GM18508 (cell line): Measurements from ENCODE around the gene LPP.
"Not testable (repeated sequence)": the region's sequence is repeated elsewhere in the genome, so short reads cannot be mapped to it uniquely, and the experiment has no call there.

Experiments
- ATAC-seq: cut with Tn5 transposase; IDR thresholded peaks from one replicate; pipeline ENCODE4 v1.9.1; 2021; ENCODE audit warnings: moderate number of reproducible peaks; ENCODE audit not compliant: insufficient read depth, unreplicated experiment

Gene LPP

DNA sequence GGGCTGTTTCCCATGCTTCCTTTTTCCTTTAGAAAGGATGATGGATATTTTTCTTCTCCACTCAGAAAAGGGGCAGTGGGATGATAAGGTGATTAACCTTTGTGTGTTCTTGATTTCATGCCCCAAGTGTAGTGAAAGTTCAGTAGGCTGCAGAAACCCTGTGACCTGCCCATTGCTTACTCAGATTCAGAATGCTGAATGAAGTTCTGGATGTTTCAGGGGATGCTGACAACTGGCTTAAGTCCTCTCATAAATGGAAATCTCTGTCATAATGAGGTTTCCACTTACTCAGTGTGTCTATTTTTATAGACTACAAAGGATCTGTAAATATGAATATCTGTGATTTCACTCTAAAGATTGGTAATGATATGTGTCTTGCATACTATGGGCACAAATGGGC is 546.5 kb downstream of the LPP start:
- no peak for ATAC-seq

DNA sequence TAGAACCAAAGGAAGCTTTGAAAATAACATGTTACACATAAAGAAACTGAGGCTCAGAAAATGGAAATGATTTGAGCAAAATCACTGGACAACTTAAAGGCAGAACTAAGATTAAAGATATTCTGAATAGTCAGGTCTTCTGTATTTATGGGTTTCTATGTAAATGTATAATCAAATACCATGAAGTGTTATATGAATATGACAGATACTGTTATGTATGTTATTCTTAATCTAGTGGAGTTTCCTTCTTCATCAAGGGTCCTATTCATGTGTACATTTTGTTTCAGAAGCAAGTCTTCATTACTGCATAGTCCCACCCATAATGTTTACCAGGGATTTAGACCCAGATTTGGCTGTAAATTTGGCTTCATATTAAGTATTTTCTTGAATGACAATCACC is 547.0 kb downstream of the LPP start:
- no peak for ATAC-seq

DNA sequence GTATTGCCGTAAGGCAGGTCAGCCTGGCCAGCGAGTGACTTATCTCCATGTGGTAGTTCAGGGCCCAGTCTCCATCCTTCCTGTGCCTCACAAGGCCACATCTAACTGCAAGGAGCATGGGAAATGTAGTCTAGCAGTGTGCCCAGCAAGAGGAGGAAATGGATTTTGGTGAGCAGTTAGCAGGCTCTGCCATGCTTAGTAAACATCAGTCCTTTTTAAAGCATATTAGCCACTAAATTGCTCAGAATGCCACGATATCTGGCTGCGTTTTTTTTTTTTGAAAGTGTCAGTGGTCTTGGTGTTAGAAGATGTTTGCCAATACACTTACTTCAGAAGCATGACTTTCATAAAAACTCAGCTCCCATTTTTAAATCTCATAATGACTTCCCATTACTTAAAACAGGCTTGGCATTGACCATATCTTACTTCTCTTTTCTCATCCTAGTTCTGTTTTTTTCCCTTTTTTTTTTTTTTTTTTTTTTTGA is 547.6 kb downstream of the LPP start:
- ATAC-seq: no peak

DNA sequence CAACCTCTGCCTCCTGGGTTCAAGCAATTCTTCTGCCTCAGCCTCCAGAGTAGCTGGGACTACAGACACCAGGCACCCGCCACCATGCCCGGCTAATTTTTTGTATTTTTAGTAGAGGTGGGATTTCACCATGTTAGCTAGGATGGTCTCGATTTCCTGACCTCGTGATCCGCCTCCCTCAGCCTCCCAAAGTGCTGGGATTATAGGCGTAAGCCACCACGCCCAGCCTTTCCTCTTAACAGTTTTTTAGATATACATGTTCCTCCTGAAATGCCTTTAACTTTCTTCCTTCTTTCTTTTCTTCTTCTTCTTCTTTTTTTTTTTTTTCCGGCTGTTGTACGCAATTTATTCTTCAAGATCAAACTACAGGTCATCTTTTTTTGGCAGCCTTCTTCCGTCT is 548.1 kb downstream of the LPP start:
- ATAC-seq: not testable (repeated sequence)

DNA sequence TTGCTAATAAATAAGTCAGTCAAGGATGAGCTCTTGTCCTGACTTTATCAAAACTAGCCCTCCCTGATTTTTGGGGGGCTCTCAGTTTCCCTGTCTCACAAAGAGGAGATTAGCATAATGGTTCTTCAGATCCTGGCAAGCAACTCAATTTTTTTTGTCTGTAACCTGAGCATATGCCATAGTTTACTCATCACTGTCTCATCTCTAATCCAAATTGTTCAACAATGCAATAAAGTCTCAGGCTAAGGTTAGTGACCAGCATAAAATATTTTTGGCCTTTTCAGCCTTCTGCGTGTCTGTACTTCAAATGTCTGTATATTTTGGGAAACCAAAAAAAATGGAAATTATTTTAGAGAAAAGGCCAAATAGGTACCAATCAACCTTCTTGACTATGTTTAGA is 552.2 kb downstream of the LPP start:
- ATAC-seq: no peak

DNA sequence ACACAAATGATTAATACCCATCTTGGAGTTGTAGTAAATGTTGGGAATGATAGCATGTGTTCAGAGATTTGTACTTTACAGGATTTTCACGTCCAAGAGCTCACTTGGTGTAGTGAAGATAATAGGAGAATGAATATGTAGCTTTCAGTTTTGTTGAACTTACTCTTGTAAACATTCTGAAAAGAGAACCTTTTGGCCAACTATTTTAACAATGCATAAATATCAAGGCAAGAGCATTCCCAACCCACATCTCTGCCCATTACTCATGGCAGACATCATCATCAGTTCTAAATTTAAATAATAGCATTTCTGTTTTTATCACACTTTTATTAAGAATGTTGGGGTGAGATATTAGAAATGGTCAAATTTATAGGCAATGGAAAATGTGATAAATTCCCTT is 552.6 kb downstream of the LPP start:
- no peak for ATAC-seq

DNA sequence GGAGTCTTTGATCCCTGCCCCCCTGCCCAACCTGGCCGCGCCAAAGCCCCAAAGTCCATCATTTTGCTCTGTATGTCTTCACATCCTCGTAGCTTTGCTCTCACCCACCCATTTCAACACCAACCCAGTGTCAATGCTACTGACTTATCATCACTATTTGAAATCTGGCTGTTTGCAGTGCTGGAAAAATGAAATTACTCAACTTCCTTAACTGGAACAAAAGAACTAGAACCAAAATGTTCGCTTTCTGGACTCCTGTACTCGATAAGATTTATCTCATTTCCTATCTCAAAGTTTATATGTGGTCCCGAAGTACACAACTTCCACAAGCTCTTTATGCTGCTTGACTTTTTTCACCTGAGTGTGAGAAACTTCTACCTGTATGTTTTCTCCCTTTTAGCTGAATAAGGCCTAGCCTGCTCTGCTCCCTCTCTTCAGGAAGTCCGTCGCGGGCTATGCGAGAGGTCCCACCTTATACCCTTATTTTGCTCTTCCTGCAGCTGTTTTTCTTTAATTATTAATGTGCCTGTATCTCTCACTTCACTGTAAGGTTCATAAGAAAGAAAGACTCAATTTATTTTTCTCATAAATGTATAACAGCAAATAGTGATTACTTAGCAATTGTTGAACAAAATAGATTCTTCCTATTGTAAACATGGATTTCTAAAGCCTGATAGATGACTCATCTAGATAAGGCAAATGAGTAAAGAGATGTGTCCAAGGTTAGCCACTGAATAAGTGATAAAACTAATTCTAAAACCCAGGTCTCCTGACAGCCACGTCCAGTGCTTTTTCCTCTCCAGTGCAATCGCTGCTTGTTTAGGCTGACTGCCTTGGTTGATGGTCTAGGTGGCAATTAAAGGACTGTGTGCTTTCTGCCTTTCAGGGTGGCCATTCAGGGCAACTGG is 553.7 kb downstream of the LPP start:
- no peak for ATAC-seq

DNA sequence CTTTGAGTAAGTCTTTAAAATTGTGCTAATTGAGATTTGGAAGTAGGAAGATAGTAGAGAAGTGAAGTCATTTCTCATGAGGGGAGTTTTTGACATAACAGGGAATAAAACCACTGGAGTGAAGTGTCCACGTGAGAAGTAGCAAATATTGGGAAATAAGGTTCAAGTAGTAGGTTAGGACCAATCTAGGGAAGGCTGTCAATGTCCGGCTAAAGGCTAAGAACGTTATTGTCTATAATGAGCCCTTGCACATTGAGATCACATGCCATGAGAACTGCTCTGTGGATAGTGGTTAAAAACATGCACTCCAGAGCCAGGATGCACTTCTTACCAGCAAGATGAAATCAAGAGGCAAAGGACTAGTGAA is 557.9 kb downstream of the LPP start:
- no peak for ATAC-seq

DNA sequence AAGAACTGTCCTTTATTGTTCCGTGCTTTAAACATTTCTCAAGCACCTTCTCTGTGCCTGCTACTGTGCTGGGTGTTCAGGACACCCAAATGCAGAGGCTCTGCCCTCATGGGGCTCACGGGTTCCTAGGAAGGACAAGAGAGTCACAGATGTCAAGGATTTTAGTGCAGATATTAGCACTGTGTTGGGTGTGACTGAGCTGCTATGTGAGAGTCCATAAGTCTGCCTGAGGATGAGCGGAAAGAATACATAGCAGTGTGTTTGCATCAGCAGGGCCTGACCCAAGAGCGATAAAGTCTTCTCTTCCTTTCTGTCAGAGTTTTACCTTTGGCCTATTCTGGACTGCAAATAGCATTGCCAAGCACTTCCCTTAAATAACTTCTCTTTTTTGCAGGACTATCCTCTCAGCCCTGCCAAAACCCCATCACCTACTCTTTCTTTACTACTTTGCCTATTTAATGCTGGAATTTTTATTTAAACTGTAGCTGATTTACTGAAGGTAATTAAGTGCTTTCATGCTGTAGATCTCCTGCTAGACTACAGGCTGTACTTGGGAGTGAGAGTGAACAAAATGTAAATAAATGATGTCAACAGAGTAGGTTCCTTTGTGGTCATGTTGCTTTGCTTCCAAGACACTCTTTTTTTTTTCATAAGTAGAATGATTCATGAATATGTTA is 558.4 kb downstream of the LPP start:
- ATAC-seq: no peak

DNA sequence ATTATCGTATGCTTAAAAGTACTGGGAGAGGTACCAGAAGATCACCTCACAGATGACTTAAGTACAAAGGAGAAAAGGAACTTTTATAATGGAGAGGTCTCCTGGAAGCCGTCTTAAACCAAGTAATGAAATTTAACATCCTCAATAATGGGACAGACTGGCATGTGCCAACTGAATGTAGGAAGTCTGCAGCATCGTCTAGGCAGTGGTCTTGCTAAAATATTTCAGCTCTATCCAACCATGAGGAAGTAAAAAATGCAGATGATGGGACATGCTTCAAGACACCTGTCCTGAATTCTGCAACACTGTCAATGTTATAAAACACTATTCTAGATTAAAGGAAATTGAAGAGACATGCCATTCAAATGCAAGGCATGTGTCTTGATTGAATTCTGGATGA is 559.0 kb downstream of the LPP start:
- ATAC-seq: no peak

DNA sequence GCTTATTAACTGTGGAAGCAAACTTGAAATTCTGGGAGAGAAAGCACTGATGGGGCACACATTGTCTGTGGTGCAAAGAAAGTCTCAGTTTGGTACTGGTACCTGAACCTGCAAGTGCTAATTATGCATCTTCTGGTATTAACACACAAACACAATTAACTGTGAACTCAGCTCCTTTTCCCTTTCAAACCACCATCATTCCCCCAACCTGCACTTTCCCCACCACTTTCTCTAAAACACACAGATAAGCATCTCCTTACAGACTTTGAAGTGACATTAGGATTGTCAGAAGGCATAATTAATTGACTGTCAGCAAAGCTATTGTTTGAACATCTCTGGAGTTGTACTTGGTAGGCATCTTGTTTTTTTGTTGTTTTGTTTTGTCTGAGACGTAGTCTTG is 565.6 kb downstream of the LPP start:
- no peak for ATAC-seq

DNA sequence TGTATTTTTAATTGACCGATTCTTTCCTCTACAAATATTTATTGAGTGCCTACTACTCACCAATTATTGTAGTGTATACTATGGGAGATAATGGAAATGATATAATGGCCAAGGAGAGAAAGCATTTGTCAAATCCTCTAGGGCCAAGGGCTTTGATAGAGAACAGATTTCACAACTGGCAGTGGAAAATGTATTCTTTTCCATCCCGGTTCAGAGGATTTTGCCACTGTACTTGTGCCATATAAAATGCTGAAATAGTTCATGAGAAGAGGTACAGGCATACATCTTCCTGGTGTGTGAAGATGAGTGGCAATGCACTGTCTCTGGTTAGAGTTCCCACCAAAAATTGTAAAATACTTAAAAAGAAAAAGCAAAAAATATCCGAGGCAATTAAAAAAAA is 566.3 kb downstream of the LPP start:
- ATAC-seq: no peak

DNA sequence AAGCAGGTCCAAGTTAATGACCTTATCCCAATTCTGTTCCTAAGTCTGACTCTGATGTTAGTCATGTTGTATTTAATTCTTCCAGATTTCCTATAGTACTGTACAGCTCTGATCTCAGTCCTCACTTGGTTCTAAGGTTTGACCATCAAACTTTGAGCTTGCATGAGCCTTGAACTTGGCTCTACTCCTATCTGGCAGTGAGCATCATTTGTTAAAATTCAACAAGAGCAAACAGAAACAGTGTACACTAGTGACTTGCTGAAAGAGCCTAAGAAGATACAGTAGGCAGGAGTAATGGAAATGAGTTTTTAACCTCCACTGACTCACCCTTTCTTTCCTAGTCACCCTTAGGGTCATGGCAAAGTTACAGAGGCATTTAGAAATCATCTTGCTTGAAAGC is 566.7 kb downstream of the LPP start:
- no peak for ATAC-seq

DNA sequence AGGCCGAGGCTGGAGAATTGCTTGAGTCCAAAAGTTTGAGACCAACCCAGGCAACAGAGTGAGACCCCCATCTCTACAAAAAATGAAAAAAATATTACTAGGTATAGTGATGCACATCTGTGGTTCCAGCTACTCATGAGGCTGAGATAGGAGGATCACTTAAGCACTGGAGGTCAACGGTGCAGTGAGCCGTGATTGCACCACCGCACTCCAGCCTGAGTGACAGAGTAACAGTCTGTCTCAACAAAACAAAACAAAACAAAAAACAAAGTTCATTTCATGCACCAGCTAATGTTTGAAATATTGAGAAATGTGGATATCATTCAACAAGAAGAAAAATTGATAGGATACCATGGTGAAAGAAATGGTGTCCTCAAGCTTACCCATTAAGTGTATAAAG is 567.4 kb downstream of the LPP start:
- ATAC-seq: no peak

DNA sequence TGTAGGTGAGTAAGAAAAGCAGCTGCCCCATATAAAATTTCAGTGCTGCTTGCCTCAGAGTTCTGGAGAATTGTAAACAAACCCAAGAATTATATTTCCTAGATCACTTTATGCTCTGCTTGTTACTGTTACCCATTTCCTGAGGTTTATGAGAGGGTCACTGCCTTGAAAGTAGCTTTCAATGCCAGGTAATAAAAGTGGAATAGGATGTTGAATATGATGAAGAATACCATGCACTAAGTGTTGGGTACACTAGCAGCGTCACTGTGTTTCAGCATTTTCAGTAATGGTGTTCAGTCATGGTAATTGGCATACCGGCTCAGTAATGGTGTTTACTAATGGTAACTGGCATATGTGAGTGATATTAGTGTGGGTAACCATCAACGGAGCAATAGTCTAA is 568.0 kb downstream of the LPP start:
- ATAC-seq: no peak

DNA sequence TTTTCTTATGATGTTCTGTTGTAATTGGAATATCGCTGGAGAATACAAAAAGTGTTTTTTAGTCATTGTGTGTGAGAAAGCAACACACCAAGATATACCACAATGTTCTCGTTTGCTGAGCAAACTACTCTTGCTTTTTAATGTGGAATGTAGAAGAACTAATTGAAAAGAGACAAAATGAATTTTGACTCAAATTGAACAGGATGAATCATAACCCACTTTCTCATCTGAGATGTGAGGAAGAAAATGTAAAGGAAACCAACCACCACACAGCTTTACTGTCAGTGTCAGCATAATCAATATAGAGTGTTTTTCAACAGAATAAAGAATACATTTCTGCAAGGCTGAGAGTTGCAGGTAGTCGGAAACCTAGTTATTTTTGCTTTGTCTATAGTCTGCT is 569.0 kb downstream of the LPP start:
- ATAC-seq: no peak

DNA sequence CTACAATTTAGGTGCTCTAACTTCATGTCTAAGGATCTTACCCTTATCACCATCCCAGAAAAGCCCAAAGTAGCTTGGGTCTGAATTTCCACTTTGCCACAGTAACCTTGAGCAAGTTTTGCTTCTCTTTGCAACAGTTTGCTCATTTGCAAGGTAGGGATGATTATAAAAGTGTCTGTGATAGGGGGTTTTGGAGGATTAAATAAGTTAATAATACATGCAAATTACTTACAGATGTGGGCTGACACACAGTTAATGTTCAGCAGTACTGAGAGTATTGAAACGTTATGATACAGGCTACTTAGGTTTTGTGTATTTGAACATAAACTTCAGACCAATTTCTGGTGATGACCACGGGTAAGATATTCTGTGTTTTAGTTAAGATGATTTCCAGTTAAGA is 573.1 kb downstream of the LPP start:
- ATAC-seq: no peak

DNA sequence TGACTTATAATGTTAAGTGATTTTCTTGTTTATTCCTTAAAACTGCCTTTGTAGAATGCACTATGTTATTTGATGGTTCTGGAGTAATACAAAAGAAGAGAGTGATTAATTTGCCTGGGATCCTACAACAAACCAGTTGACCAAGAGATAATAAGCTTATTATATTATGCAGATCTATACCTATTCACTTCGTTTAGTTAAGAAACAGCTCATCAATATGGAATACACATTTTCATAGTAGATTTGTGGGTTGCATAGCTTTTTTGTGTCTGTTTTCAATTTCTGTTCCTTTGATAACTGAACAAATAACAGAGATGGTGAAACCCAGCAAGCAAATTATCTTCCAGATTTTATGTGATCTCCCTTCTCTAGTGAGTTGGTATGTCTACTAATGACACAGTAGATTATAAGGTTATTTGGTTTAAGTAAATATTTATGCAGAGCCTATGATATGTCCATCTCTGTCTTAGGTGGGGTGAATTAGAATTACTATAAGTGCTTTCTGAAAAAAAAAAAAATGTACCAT is 574.5 kb downstream of the LPP start:
- ATAC-seq: no peak

DNA sequence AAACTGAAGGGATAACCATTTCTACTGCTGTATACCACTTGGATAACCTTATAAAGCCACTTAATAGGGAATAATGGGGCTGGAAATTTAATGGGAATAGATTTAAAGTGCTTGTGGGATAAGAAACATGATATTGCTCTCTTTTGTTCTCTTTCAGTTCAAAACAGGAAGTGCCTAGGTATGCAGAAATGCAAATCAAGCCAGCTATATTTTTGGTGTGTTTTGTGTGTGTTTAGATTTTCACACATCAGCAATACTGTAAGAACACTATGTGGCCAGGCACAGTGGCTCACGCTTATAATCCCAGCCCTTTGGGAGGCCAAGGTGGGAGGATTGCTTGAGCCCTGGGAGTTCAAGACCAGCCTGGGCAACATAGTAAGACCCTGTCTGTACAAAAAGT is 575.5 kb downstream of the LPP start:
- no peak for ATAC-seq

DNA sequence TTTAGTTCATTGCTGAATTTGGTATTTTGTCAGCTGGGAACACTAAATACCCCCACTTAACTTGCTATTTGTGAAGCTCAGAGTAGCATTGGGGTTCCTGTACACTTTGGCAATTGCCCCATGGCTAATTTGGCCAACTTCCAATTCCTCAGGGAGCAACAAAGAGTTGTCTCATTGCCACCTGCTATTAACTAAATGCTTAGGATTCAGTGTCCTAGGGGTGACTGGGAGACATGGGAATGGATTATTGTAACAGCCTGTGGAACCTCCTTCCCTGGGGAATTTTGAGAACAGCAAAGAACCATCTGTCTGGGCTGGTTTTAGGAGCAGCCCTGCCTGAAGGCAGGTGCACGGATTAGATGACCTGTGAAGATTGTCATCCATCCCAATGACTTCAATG is 580.4 kb downstream of the LPP start:
- no peak for ATAC-seq

DNA sequence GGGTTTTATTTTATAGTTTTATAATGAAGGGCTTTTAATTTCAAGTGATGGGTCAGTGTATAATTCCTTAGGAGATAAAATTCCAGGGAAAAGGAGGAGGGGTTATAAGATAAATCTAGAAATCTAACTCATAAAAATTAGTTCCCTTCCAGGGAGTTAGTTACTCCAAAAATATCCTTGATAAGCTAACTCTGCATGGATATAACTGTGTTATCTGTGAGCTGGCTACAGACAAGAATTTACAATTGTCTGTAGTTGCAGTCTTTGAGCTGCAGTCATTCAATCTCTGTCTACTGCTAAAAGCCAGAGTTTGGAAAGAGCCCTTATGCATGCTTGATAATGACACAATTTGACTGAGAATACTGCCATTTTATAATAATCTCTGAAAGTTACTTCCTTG is 585.6 kb downstream of the LPP start:
- ATAC-seq: no peak

DNA sequence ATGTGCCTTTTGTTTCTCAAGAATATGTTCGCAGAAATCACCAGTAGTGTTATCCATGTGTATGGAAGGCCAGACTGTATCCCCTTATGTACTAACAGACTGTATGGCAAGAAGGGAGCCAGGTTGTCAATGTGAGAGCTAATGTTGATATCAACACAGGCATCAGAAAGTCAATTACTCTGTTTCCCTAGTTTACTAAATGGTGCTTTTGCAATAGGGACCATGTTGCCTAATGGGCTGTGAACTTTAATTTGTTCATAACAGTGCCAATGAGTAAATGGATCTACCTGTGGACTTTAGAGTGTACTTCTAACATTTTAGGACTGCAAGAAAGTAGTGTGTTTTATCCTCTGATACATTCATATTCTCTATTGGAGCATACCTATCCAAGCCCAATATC is 586.1 kb downstream of the LPP start:
- no peak for ATAC-seq
